ENCODE data around the gene TSPAN32.

The TSPAN32 gene

DNA sequence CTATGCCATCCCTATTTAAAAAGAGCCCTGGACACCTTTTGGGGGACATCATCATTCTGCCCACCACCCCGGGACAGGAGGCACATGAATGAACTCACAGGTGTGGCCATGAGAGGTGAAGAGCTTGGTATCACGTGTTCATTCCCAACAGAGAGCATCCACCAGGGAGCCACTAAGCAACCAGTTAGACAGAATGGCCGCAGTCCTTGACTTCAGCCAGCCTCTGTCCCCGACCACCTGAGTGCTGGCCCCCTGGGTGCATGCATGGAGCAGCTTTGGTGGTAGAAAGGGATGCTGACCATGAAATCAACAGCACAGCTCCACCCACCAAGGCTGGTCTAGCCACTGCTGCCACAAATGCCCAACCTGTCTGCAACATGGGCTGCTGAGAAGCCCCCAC is 44.2 kb downstream of the TSPAN32 start:
- no peak for TF ChIP-seq CSRNP3 (CRISPR knock-in tag; IDR thresholded peaks at IDR 0.05)
- TF ChIP-seq ZNF8 (CRISPR knock-in tag; IDR thresholded peaks at IDR 0.05), result no peak
- TF ChIP-seq, protein P1, sequence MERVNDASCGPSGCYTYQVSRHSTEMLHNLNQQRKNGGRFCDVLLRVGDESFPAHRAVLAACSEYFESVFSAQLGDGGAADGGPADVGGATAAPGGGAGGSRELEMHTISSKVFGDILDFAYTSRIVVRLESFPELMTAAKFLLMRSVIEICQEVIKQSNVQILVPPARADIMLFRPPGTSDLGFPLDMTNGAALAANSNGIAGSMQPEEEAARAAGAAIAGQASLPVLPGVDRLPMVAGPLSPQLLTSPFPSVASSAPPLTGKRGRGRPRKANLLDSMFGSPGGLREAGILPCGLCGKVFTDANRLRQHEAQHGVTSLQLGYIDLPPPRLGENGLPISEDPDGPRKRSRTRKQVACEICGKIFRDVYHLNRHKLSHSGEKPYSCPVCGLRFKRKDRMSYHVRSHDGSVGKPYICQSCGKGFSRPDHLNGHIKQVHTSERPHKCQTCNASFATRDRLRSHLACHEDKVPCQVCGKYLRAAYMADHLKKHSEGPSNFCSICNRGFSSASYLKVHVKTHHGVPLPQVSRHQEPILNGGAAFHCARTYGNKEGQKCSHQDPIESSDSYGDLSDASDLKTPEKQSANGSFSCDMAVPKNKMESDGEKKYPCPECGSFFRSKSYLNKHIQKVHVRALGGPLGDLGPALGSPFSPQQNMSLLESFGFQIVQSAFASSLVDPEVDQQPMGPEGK (CRISPR knock-in tag; IDR thresholded peaks at IDR 0.05; ENCODE audit: borderline replicate concordance), result no peak
- no peak for TF ChIP-seq PPARA (CRISPR knock-in tag; IDR thresholded peaks at IDR 0.05; ENCODE audit: borderline replicate concordance)
- TF ChIP-seq, protein P2, sequence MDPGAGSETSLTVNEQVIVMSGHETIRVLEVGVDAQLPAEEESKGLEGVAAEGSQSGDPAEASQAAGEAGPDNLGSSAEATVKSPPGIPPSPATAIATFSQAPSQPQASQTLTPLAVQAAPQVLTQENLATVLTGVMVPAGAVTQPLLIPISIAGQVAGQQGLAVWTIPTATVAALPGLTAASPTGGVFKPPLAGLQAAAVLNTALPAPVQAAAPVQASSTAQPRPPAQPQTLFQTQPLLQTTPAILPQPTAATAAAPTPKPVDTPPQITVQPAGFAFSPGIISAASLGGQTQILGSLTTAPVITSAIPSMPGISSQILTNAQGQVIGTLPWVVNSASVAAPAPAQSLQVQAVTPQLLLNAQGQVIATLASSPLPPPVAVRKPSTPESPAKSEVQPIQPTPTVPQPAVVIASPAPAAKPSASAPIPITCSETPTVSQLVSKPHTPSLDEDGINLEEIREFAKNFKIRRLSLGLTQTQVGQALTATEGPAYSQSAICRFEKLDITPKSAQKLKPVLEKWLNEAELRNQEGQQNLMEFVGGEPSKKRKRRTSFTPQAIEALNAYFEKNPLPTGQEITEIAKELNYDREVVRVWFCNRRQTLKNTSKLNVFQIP (CRISPR knock-in tag; IDR thresholded peaks at IDR 0.05; ENCODE audit: borderline replicate concordance, low read depth), result no peak
- no peak for TF ChIP-seq ARNTL (CRISPR knock-in tag; IDR thresholded peaks at IDR 0.05; ENCODE audit: borderline replicate concordance, low read depth)
- no peak for TF ChIP-seq ZFP30 (CRISPR knock-in tag; IDR thresholded peaks at IDR 0.05)
- TF ChIP-seq CSDC2 (CRISPR knock-in tag; IDR thresholded peaks at IDR 0.05), result no peak
- no peak for TF ChIP-seq BACH2 (CRISPR knock-in tag; IDR thresholded peaks at IDR 0.05; ENCODE audit: borderline replicate concordance)
- TF ChIP-seq ZNF565 (CRISPR knock-in tag; conservative IDR thresholded peaks at IDR 0.05; ENCODE audit: low read depth), result no peak
- TF ChIP-seq ISL1 (CRISPR knock-in tag; IDR thresholded peaks at IDR 0.05), result no peak
- TF ChIP-seq, protein P3, sequence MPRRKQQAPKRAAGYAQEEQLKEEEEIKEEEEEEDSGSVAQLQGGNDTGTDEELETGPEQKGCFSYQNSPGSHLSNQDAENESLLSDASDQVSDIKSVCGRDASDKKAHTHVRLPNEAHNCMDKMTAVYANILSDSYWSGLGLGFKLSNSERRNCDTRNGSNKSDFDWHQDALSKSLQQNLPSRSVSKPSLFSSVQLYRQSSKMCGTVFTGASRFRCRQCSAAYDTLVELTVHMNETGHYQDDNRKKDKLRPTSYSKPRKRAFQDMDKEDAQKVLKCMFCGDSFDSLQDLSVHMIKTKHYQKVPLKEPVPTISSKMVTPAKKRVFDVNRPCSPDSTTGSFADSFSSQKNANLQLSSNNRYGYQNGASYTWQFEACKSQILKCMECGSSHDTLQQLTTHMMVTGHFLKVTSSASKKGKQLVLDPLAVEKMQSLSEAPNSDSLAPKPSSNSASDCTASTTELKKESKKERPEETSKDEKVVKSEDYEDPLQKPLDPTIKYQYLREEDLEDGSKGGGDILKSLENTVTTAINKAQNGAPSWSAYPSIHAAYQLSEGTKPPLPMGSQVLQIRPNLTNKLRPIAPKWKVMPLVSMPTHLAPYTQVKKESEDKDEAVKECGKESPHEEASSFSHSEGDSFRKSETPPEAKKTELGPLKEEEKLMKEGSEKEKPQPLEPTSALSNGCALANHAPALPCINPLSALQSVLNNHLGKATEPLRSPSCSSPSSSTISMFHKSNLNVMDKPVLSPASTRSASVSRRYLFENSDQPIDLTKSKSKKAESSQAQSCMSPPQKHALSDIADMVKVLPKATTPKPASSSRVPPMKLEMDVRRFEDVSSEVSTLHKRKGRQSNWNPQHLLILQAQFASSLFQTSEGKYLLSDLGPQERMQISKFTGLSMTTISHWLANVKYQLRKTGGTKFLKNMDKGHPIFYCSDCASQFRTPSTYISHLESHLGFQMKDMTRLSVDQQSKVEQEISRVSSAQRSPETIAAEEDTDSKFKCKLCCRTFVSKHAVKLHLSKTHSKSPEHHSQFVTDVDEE (CRISPR knock-in tag; IDR thresholded peaks at IDR 0.05), result no peak
- TF ChIP-seq ZFP3 (CRISPR knock-in tag; IDR thresholded peaks at IDR 0.05), result no peak
- TF ChIP-seq ZC3H10 (CRISPR knock-in tag; IDR thresholded peaks at IDR 0.05), result no peak
- TF ChIP-seq ZNF70 (CRISPR knock-in tag; IDR thresholded peaks at IDR 0.05), result no peak
- no peak for TF ChIP-seq GLIS3 (CRISPR knock-in tag; IDR thresholded peaks at IDR 0.05)
- ATAC-seq, result no peak

GRCh38 chr11:2346586-2347307 is 44.9 kb downstream of the TSPAN32 start:
- ATAC-seq, result no peak
- TF ChIP-seq CSRNP3 (CRISPR knock-in tag; IDR thresholded peaks at IDR 0.05) (no peak), GLIS3 (CRISPR knock-in tag; IDR thresholded peaks at IDR 0.05) (no peak), PPARA (CRISPR knock-in tag; IDR thresholded peaks at IDR 0.05; ENCODE audit: borderline replicate concordance) (no peak), ZNF8 (CRISPR knock-in tag; IDR thresholded peaks at IDR 0.05) (no peak), ESRRG (CRISPR knock-in tag; IDR thresholded peaks at IDR 0.05) (no peak), ZNF70 (CRISPR knock-in tag; IDR thresholded peaks at IDR 0.05) (no peak), RARB (CRISPR knock-in tag; IDR thresholded peaks at IDR 0.05) (no peak), SNAI2 (CRISPR knock-in tag; IDR thresholded peaks at IDR 0.05) (no peak), ZFP30 (CRISPR knock-in tag; IDR thresholded peaks at IDR 0.05) (no peak), CSDC2 (CRISPR knock-in tag; IDR thresholded peaks at IDR 0.05) (no peak), OSR1 (CRISPR knock-in tag; IDR thresholded peaks at IDR 0.05) (no peak)
- TF ChIP-seq, protein P3 (CRISPR knock-in tag; IDR thresholded peaks at IDR 0.05), result no peak

Measured in SK-N-SH treated with all-trans-retinoic acid at 6 μM for 48 hours (cell line).